HCT116 (cell line): ENCODE results near the gene FAT1. TPM values are rescaled to one million over a fixed set of nuclear protein-coding genes. Genes with fewer than 3 reads are reported as not detected.

Experiments used
- ATAC-seq: fragments of 200-7000 bp; cut with Tn5 transposase; 2 replicates; pipeline ENCODE4 v1.9.1; 2020; ENCODE audit warnings: mild to moderate bottlenecking, moderate library complexity
- BruUV-seq: library from RNA; stranded (reverse); fragments of 400-500 nt; replicated peaks from 2 replicates; lab custom pipeline; 2021; lab: Mats Ljungman, UMichigan
- CTCF ChIA-PET: fragments of 300-600 bp; sonication (Branson Sonifier 250); formaldehyde crosslinking; loops from one replicate; lab custom pipeline; 2021; ENCODE audit warnings: antibody characterized with exemption; lab: Charles Lee
- POLR2A ChIA-PET: fragments of 300-600, 350-600 bp; sonication (Branson Sonifier 250); formaldehyde crosslinking; loops from one replicate; lab custom pipeline; 2021; ENCODE audit warnings: antibody characterized with exemption; lab: Charles Lee
- RAD21 ChIA-PET, 2 experiments: fragments of 300-600 bp; sonication (Branson Sonifier 250); formaldehyde crosslinking; loops; one replicate each; lab custom pipeline; 2023; ENCODE audit warnings: low total read pairs in 2 of 2; ENCODE audit not compliant: uncharacterized antibody in 2 of 2, unreplicated experiment in 2 of 2, low non-redundant PET in 1 of 2; lab: Charles Lee
- DNase-seq: peaks from one replicate; pipeline ENCODE4 v3.0.0-alpha.2; 2010; ENCODE audit warnings: low read depth, low spot score
- H2AFZ ChIP-seq: fragments of 200-600 bp; shearing (Covaris generic), sonication (generic); 2 replicates; pipeline ENCODE4 v1.6.1; 2017; ENCODE audit warnings: low read depth, mixed run types, mixed read lengths, antibody characterized with exemption, low read length; ENCODE audit not compliant: poor library complexity, severe bottlenecking
- H3K27ac ChIP-seq: 2 replicates; pipeline ENCODE4 v1.5.1; 2012; ENCODE audit warnings: low read depth, low read length
- H3K27me3 ChIP-seq: fragments of 200-600 bp; sonication (generic); 2 replicates; pipeline ENCODE4 v1.6.1; 2016; ENCODE audit warnings: mixed run types, low read length, mixed read lengths; ENCODE audit not compliant: insufficient read depth
- H3K36me3 ChIP-seq, 2 experiments: fragments of 200-500 bp in 1 of 2; fragments of 200-600 bp in 1 of 2; sonication (Bioruptor generic) in 1 of 2; sonication (generic) in 1 of 2; 2 replicates each; pipeline versions ENCODE4 v1.5.1 to v1.6.1; 2014 to 2016; ENCODE audit warnings: low read length in 2 of 2, inconsistent platforms in 1 of 2, mixed read lengths in 1 of 2, mixed run types in 1 of 2; ENCODE audit not compliant: insufficient read depth in 2 of 2, control insufficient read depth in 1 of 2
- H3K4me1 ChIP-seq, 2 experiments: fragments of 200-600 bp in 1 of 2; sonication (generic) in 1 of 2; 2 replicates each; pipeline versions ENCODE4 v1.5.1 to v1.6.1; 2012 to 2017; ENCODE audit warnings: low read length in 2 of 2, inconsistent platforms in 1 of 2, mild to moderate bottlenecking in 1 of 2, mixed read lengths in 1 of 2, mixed run types in 1 of 2, moderate library complexity in 1 of 2; ENCODE audit not compliant: insufficient read depth in 2 of 2, control insufficient read depth in 1 of 2
- H3K4me2 ChIP-seq: fragments of 200-600 bp; sonication (generic); 2 replicates; pipeline ENCODE4 v1.6.1; 2017; ENCODE audit warnings: mixed run types, low read length, mixed read lengths
- H3K4me3 ChIP-seq, 2 experiments: fragments of 200-600 bp in 1 of 2; sonication (generic) in 1 of 2; replicated peaks in 1 of 2; 2 replicates each; pipeline ENCODE4 v1.5.1; 2011 to 2016; ENCODE audit warnings: low read length in 2 of 2, control low read depth in 1 of 2, low read depth in 1 of 2, mild to moderate bottlenecking in 1 of 2, mixed read lengths in 1 of 2, mixed run types in 1 of 2
- H3K79me2 ChIP-seq: fragments of 200-600 bp; sonication (generic); 2 replicates; pipeline ENCODE4 v1.6.1; 2017; ENCODE audit warnings: mild to moderate bottlenecking, mixed run types, low read length, moderate library complexity, mixed read lengths; ENCODE audit not compliant: insufficient read depth
- H3K9ac ChIP-seq: fragments of 200-600 bp; sonication (generic); 2 replicates; pipeline ENCODE4 v1.6.1; 2016; ENCODE audit warnings: low read length, mixed read lengths
- H3K9me2 ChIP-seq: fragments of 200-600 bp; sonication (generic), shearing (Covaris generic); 2 replicates; pipeline ENCODE4 v1.6.1; 2017; ENCODE audit warnings: mixed run types, mild to moderate bottlenecking, moderate library complexity; ENCODE audit not compliant: insufficient read depth
- H3K9me3 ChIP-seq, 2 experiments: fragments of 200-500 bp in 1 of 2; fragments of 200-600 bp in 1 of 2; sonication (Bioruptor generic) in 1 of 2; sonication (generic) in 1 of 2; 2 replicates each; pipeline ENCODE4 v1.6.1; 2014 to 2017; ENCODE audit warnings: low read length in 2 of 2, mixed read lengths in 2 of 2, inconsistent platforms in 1 of 2, low read depth in 1 of 2, mild to moderate bottlenecking in 1 of 2, mixed run types in 1 of 2, moderate library complexity in 1 of 2; ENCODE audit not compliant: control insufficient read depth in 1 of 2, insufficient read depth in 1 of 2
- H4K20me1 ChIP-seq: fragments of 200-600 bp; sonication (generic), shearing (Covaris generic); 2 replicates; pipeline ENCODE4 v1.6.1; 2017; ENCODE audit warnings: mixed run types, mild to moderate bottlenecking, moderate library complexity; ENCODE audit not compliant: insufficient read depth
- CEBPB ChIP-seq: IDR thresholded peaks from 2 replicates; pipeline ENCODE4 v1.6.1; 2012; ENCODE audit warnings: low read depth
- EGR1 ChIP-seq: IDR thresholded peaks from 2 replicates; pipeline ENCODE4 v1.6.1; 2012; ENCODE audit warnings: low read depth
- EZH2 ChIP-seq: fragments of 200-600 bp; sonication (generic); IDR thresholded peaks from 2 replicates; pipeline ENCODE4 v1.6.1; 2017; ENCODE audit warnings: antibody characterized with exemption, mixed run types
- EZH2phosphoT487 ChIP-seq: fragments of 200-600 bp; IDR thresholded peaks from 2 replicates; pipeline ENCODE4 v1.6.1; 2018; ENCODE audit warnings: antibody characterized with exemption, borderline replicate concordance
- JUND ChIP-seq: IDR thresholded peaks from 2 replicates; pipeline ENCODE4 v1.6.1; 2012
- POLR2A ChIP-seq: IDR thresholded peaks from 2 replicates; pipeline ENCODE4 v1.7.0; 2011; ENCODE audit warnings: borderline replicate concordance; ENCODE audit not compliant: insufficient read depth, insufficient read length; ENCODE audit errors: extremely low read depth
- RAD21 ChIP-seq: IDR thresholded peaks from 2 replicates; pipeline ENCODE4 v1.6.1; 2012; ENCODE audit warnings: low read depth, mild to moderate bottlenecking
- TCF7L2 ChIP-seq: IDR thresholded peaks from 2 replicates; pipeline ENCODE4 v1.7.0; 2011; ENCODE audit warnings: borderline replicate concordance, inconsistent platforms; ENCODE audit not compliant: insufficient read depth, insufficient read length; ENCODE audit errors: extremely low read depth
- ZFX ChIP-seq: fragments of 450-650 bp; IDR thresholded peaks from 2 replicates; pipeline ENCODE4 v1.6.1; 2017
- ZNF274 ChIP-seq: fragments of 200-500 bp; sonication (Bioruptor generic); IDR thresholded peaks from 2 replicates; pipeline ENCODE4 v1.6.1; 2014; ENCODE audit warnings: mild to moderate bottlenecking, low read depth, low read length, inconsistent platforms
- intact Hi-C: fragments of 100-400 bp; cut with micrococcal nuclease; formaldehyde crosslinking; loops from 2 replicates; pipeline ENCODE4 v1.10.0; 2022
- total RNA-seq: library from RNA; stranded (reverse); gene quantifications from one replicate; pipeline ENCODE4 v1.2.1, GENCODE V29; 2021; ENCODE audit not compliant: unreplicated experiment
- TF ChIP-seq, protein P1 (sequence below): IDR thresholded peaks from 2 replicates; pipeline ENCODE4 v1.6.1; 2012
- TF ChIP-seq, protein P2 (sequence below): IDR thresholded peaks from 2 replicates; pipeline ENCODE4 v1.6.1; 2012; ENCODE audit warnings: low read depth

Gene FAT1
- total RNA-seq, 1 experiment from 2014 or later, result 676 TPM

DNA sequence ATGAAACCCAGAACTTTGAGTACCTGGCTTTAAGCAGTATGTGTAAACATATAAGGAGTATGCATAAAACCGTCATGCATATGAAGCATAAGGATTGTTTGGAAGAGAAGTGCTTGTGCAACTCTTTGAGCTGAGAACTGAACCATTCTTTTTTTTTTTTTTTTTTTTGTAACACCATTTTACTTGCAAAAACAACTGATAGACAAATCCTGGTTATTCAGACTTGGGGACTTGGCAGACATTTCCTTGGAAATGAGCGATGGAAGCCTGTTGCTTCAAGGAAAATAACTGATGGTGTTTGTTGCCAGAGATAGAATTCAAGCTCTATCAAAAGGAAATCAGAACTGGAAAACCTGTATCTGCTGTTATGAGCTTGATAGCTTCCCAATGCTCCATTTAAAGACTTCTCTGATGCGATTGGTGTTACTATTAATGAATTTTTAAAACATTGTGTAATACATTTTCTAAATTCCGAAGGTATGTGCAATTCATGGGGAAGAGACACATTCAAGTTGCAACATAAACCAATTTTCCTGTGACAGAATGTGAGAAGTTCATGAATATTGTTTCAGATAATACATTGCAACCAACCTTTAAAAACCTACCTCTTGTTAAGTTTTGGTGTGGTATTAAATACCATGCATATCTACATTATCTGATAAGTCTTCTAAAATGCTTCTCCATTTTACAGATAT lies 47.0 kb upstream of the FAT1 start:
- peak; percentile 62; the same call in 1 of the 2 replicates for TF ChIP-seq CEBPB
- TF ChIP-seq, protein P1, sequence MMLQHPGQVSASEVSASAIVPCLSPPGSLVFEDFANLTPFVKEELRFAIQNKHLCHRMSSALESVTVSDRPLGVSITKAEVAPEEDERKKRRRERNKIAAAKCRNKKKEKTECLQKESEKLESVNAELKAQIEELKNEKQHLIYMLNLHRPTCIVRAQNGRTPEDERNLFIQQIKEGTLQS, result no peak
- TF ChIP-seq, all 23 proteins: peak for 1
- ATAC-seq, result no peak
- ChIA-PET POLR2A (no interaction called here), CTCF (interaction anchor here (0.6 to 0.7 kb wide), 2 partner anchors 9 to 61 kb away, joined by 3 read pairs; no protein-coding TSS in a partner anchor), RAD21 (no interaction called here)
- H2AFZ ChIP-seq, result peak overlapping the region; percentile 77
- H3K79me2 ChIP-seq, result no peaks in the 10 kb centered on the region
- peak overlapping the region; percentile 13 for H3K4me2 ChIP-seq
- no peaks in the 10 kb centered on the region for H3K36me3 ChIP-seq
- DNase-seq, result no peak
- no peaks in the 10 kb centered on the region for H4K20me1 ChIP-seq
- H3K9me3 ChIP-seq, result no peaks in the 10 kb centered on the region
- no peaks in the 10 kb centered on the region for H3K9me2 ChIP-seq
- H3K4me1 ChIP-seq, result peaks cover 6 to 33% of the 10 kb centered on the region in 2 experiments
- no peaks in the 10 kb centered on the region for H3K27me3 ChIP-seq
- BruUV-seq, result no TSS peak
- no peak overlapping the region for H3K27ac ChIP-seq
- H3K9ac ChIP-seq, result no peak overlapping the region
- intact Hi-C loops, result no loop called here
- no peak overlapping the region for H3K4me3 ChIP-seq

DNA sequence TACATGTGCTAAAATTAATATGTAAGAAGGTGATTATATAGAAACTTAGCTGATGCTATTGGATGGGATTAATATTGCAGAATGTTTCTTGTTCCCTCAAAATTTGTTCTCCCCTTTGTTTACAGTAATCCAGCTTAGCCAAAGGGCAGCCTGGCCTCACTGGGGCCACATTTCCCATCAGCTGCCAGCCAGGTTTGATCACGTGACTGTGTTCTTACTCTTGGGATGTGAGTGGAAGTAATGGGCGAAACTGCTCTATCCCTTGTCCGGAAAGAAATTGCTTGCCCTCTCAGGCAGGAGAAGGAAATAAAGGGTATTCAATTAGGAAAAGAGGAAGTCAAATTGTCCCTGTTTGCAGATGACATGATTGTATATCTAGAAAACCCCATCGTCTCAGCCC lies 44.1 kb upstream of the FAT1 start:
- ChIA-PET RAD21 (no interaction called here), POLR2A (no interaction called here)
- H3K4me3 ChIP-seq, result no peak overlapping the region
- peaks cover 17 to 46% of the 10 kb centered on the region in 2 experiments for H3K4me1 ChIP-seq
- H3K9me3 ChIP-seq, result no peaks in the 10 kb centered on the region
- no peak overlapping the region for H2AFZ ChIP-seq
- no peak overlapping the region for H3K4me2 ChIP-seq
- no peak for ATAC-seq
- no peak overlapping the region for H3K9ac ChIP-seq
- intact Hi-C loops, result no loop called here
- TF ChIP-seq RAD21, result no peak
- no peak for TF ChIP-seq JUND
- TF ChIP-seq ZFX, result no peak
- TF ChIP-seq EZH2, result no peak
- no peak for TF ChIP-seq CEBPB
- no peak for TF ChIP-seq ZNF274
- no peak for TF ChIP-seq POLR2A
- TF ChIP-seq EZH2phosphoT487, result no peak
- TF ChIP-seq, protein P2, sequence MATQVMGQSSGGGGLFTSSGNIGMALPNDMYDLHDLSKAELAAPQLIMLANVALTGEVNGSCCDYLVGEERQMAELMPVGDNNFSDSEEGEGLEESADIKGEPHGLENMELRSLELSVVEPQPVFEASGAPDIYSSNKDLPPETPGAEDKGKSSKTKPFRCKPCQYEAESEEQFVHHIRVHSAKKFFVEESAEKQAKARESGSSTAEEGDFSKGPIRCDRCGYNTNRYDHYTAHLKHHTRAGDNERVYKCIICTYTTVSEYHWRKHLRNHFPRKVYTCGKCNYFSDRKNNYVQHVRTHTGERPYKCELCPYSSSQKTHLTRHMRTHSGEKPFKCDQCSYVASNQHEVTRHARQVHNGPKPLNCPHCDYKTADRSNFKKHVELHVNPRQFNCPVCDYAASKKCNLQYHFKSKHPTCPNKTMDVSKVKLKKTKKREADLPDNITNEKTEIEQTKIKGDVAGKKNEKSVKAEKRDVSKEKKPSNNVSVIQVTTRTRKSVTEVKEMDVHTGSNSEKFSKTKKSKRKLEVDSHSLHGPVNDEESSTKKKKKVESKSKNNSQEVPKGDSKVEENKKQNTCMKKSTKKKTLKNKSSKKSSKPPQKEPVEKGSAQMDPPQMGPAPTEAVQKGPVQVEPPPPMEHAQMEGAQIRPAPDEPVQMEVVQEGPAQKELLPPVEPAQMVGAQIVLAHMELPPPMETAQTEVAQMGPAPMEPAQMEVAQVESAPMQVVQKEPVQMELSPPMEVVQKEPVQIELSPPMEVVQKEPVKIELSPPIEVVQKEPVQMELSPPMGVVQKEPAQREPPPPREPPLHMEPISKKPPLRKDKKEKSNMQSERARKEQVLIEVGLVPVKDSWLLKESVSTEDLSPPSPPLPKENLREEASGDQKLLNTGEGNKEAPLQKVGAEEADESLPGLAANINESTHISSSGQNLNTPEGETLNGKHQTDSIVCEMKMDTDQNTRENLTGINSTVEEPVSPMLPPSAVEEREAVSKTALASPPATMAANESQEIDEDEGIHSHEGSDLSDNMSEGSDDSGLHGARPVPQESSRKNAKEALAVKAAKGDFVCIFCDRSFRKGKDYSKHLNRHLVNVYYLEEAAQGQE, result no peak
- TF ChIP-seq EGR1, result no peak
- no peak for TF ChIP-seq TCF7L2
- TF ChIP-seq, all 23 proteins: peak for 0
- H3K9me2 ChIP-seq, result no peaks in the 10 kb centered on the region
- no peaks in the 10 kb centered on the region for H3K79me2 ChIP-seq
- CTCF ChIA-PET, result no interaction called here
- H4K20me1 ChIP-seq, result no peaks in the 10 kb centered on the region
- no peaks in the 10 kb centered on the region for H3K27me3 ChIP-seq
- H3K27ac ChIP-seq, result no peak overlapping the region
- DNase-seq, result no peak
- no peaks in the 10 kb centered on the region for H3K36me3 ChIP-seq
- no TSS peak for BruUV-seq
